Measurements from ENCODE around the gene KRTAP20-3.

Gene KRTAP20-3

GRCh38 chr21:30668776-30669175 lies 26.1 kb downstream of the KRTAP20-3 start (continued):
- TF ChIP-seq ZNF157 (tag by site-specific recombination; IDR thresholded peaks at IDR 0.05) (no peak), ZNF354C (tag by site-specific recombination; IDR thresholded peaks at IDR 0.05; ENCODE audit: borderline replicate concordance, low read depth) (no peak)
- TF ChIP-seq, protein P1, sequence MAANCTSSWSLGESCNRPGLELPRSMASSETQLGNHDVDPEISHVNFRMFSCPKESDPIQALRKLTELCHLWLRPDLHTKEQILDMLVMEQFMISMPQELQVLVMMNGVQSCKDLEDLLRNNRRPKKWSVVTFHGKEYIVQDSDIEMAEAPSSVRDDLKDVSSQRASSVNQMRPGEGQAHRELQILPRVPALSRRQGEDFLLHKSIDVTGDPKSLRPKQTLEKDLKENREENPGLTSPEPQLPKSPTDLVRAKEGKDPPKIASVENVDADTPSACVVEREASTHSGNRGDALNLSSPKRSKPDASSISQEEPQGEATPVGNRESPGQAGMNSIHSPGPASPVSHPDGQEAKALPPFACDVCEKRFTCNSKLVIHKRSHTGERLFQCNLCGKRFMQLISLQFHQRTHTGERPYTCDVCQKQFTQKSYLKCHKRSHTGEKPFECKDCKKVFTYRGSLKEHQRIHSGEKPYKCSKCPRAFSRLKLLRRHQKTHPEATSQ (tag by site-specific recombination; IDR thresholded peaks at IDR 0.05), result no peak

DNA sequence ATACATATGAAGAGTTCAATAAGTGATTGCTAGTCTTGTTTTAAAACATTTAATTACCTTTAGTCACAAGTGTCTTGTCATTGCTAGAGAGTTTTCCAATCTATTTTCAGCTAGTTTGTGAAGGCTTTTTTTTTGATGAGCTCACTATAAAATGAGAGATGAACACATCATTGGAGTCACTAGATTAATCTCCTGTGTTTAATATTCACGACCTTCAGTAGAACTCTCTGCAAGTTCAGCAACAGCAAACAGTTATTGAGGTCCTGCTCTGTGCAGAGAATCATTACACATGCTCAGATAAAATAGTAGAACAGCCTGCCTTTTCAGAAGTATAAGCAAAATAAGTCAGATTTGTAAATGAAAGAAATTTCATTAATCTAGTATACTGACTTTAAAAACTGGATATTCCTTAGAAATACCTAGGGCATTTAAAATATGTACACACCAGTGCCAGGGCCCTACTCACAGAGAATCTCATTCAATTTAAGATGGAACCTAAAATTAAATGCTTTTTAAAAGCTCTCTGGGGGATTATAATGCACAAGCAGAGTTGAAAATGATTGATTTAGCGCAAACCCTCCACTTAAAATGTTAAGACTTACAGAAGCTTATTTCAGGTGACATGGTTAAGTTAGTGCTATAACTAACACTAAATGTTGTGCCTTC lies 30.5 kb downstream of the KRTAP20-3 start:
- CTCF ChIA-PET, result interaction anchor here (0.6 kb wide), 1 partner anchor 264 kb away, joined by 3 read pairs; no protein-coding TSS in a partner anchor
- H3K4me1 ChIP-seq (ENCODE audit: control insufficient read depth, insufficient read depth, low read length), result no peaks in the 10 kb centered on the region
- no peaks in the 10 kb centered on the region for H3K36me3 ChIP-seq (ENCODE audit: control insufficient read depth in 2 of 2, insufficient read depth in 1 of 2, low read length in 2 of 2)
- H3K9me3 ChIP-seq (ENCODE audit: control insufficient read depth, insufficient read depth, low read depth, low read length), result no peaks in the 10 kb centered on the region
- no peak overlapping the region for H3K4me3 ChIP-seq (ENCODE audit: low read depth, low read length)
- TF ChIP-seq ZNF366 (tag by site-specific recombination; conservative IDR thresholded peaks at IDR 0.05) (no peak), SP7 (tag by site-specific recombination; IDR thresholded peaks at IDR 0.05) (no peak), HOXA7 (CRISPR knock-in tag; IDR thresholded peaks at IDR 0.05; ENCODE audit: borderline replicate concordance) (no peak), ZNF560 (tag by site-specific recombination; IDR thresholded peaks at IDR 0.05; ENCODE audit: borderline replicate concordance) (no peak), ZNF221 (tag by site-specific recombination; IDR thresholded peaks at IDR 0.05; ENCODE audit: borderline replicate concordance) (no peak), AEBP2 (tag by site-specific recombination; IDR thresholded peaks at IDR 0.05; ENCODE audit: borderline replicate concordance) (no peak), ZNF610 (tag by site-specific recombination; IDR thresholded peaks at IDR 0.05; ENCODE audit: borderline replicate concordance) (no peak), ZNF707 (tag by site-specific recombination; IDR thresholded peaks at IDR 0.05) (no peak), ZNF785 (tag by site-specific recombination; IDR thresholded peaks at IDR 0.05) (no peak), ZNF423 (tag by site-specific recombination; IDR thresholded peaks at IDR 0.05) (no peak), ZNF473 (tag by site-specific recombination; IDR thresholded peaks at IDR 0.05) (no peak), ZNF324 (tag by site-specific recombination; IDR thresholded peaks at IDR 0.05) (no peak), ZNF596 (tag by site-specific recombination; IDR thresholded peaks at IDR 0.05) (no peak), ZNF211 (tag by site-specific recombination; IDR thresholded peaks at IDR 0.05; ENCODE audit: low read depth) (no peak), ZFHX2 (tag by site-specific recombination; conservative IDR thresholded peaks at IDR 0.05) (no peak)
- no peak overlapping the region for H3K27ac ChIP-seq (ENCODE audit: extremely low read depth, low read depth, low read length)
- POLR2A ChIA-PET, result no interaction called here

DNA sequence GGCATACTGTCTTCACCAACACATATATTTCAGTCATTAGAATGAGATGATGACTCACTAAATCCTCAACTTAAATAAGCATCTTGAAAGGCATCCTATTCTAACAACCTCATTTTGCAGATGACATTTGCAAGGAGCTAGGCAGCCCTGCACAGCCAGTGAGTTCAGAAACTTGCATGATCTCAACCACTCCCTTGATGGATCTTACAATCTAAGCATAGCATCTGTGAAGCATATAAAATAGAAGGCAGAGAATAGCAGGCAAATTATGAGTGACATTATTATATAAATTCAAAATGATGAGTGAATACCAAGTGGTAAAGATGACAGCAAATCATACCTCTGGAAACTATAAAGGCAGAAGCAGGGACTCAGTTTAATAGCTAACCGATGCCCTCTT lies 31.6 kb downstream of the KRTAP20-3 start:
- Histone ChIP-seq H3K36me3 (ENCODE audit: control insufficient read depth in 2 of 2, insufficient read depth in 1 of 2, low read length in 2 of 2) (no peaks in the 10 kb centered on the region), H3K9me3 (ENCODE audit: control insufficient read depth, insufficient read depth, low read depth, low read length) (no peaks in the 10 kb centered on the region), H3K27ac (ENCODE audit: extremely low read depth, low read depth, low read length) (no peak overlapping the region), H3K4me3 (ENCODE audit: low read depth, low read length) (no peak overlapping the region), H3K4me1 (ENCODE audit: control insufficient read depth, insufficient read depth, low read length) (no peaks in the 10 kb centered on the region)
- POLR2A ChIA-PET, result no interaction called here
- CTCF ChIA-PET, result interaction anchor here (0.6 kb wide), 1 partner anchor 1685 kb away, joined by 3 read pairs; no protein-coding TSS in a partner anchor
- TF ChIP-seq ZNF529 (tag by site-specific recombination; IDR thresholded peaks at IDR 0.05; ENCODE audit: insufficient replicate concordance) (no peak), ZNF830 (tag by site-specific recombination; IDR thresholded peaks at IDR 0.05; ENCODE audit: low read depth) (no peak), ZNF302 (tag by site-specific recombination; IDR thresholded peaks at IDR 0.05; ENCODE audit: low read depth) (no peak), ZNF404 (tag by site-specific recombination; IDR thresholded peaks at IDR 0.05) (no peak), ZNF132 (tag by site-specific recombination; IDR thresholded peaks at IDR 0.05; ENCODE audit: borderline replicate concordance) (no peak), ZNF837 (tag by site-specific recombination; IDR thresholded peaks at IDR 0.05) (no peak), ZNF518A (tag by site-specific recombination; conservative IDR thresholded peaks at IDR 0.05; ENCODE audit: low read depth) (no peak), ZNF704 (tag by site-specific recombination; IDR thresholded peaks at IDR 0.05) (no peak)

Measured in HEK293 (cell line).